Smooth muscle cell (in vitro differentiated cells): Measurements from ENCODE around the gene RANBP1. TPM values are rescaled to one million over a fixed set of nuclear protein-coding genes. Genes with fewer than 3 reads are reported as not detected.

ENCODE experiments used
- DNase-seq: peaks from one replicate; lab custom pipeline; 2025; ENCODE audit not compliant: unreplicated experiment; lab: John Stamatoyannopoulos, UW
- H2AFZ ChIP-seq: fragments of 200-600 bp; sonication (generic); 2 replicates; pipeline ENCODE4 v1.6.0; 2016; ENCODE audit warnings: antibody characterized with exemption, low read depth, mild to moderate bottlenecking
- H3F3A ChIP-seq: fragments of 200-600 bp; sonication (generic); 2 replicates; pipeline ENCODE4 v1.6.0; 2017; ENCODE audit warnings: antibody characterized with exemption, low read depth
- H3K27ac ChIP-seq: fragments of 200-600 bp; sonication (generic); 2 replicates; pipeline ENCODE4 v1.5.1; 2016; ENCODE audit warnings: low read depth, mild to moderate bottlenecking
- H3K27me3 ChIP-seq: fragments of 200-600 bp; sonication (generic); 2 replicates; pipeline ENCODE4 v1.6.1; 2016; ENCODE audit warnings: low read depth, mild to moderate bottlenecking
- H3K36me3 ChIP-seq: fragments of 200-600 bp; sonication (generic); 2 replicates; pipeline ENCODE4 v1.5.1; 2016; ENCODE audit warnings: low read depth
- H3K4me1 ChIP-seq: fragments of 200-600 bp; sonication (generic); 2 replicates; pipeline ENCODE4 v1.5.1; 2016; ENCODE audit warnings: low read depth
- H3K4me2 ChIP-seq: fragments of 200-600 bp; sonication (generic); 2 replicates; pipeline ENCODE4 v1.6.0; 2016; ENCODE audit warnings: mild to moderate bottlenecking
- H3K4me3 ChIP-seq: fragments of 200-600 bp; sonication (generic); 2 replicates; pipeline ENCODE4 v1.5.1; 2016; ENCODE audit warnings: mild to moderate bottlenecking
- H3K79me2 ChIP-seq: fragments of 200-600 bp; sonication (generic); 2 replicates; pipeline ENCODE4 v1.6.0; 2016; ENCODE audit warnings: low read depth, mild to moderate bottlenecking
- H3K9ac ChIP-seq: fragments of 200-600 bp; sonication (generic); 2 replicates; pipeline ENCODE4 v1.6.0; 2016; ENCODE audit warnings: low read depth
- H3K9me3 ChIP-seq: fragments of 200-600 bp; sonication (generic); replicated peaks from 2 replicates; pipeline ENCODE4 v1.5.1; 2016; ENCODE audit warnings: low read depth
- H4K20me1 ChIP-seq: fragments of 200-600 bp; sonication (generic); 2 replicates; pipeline ENCODE4 v1.6.0; 2016; ENCODE audit warnings: low read depth
- CTCF ChIP-seq: fragments of 200-600 bp; sonication (generic); IDR thresholded peaks from 2 replicates; pipeline ENCODE4 v1.5.1; 2017; ENCODE audit warnings: borderline replicate concordance, mild to moderate bottlenecking, antibody characterized with exemption; ENCODE audit not compliant: insufficient read depth, poor library complexity, severe bottlenecking
- WGBS: methylation state at CpG from one replicate; pipeline ENCODE4 v1.1.7; 2016; ENCODE audit warnings: low lambda C conversion rate; 5-methylcytosine and 5-hydroxymethylcytosine counted together
- microRNA counts: library from miRNA; unstranded; fragments of <30 nt; microRNA quantifications from one replicate; lab custom pipeline; 2016
- microRNA-seq: library from miRNA; unstranded; fragments of <30 nt; microRNA quantifications from one replicate; pipeline ENCODE4, GENCODE V29; 2016; ENCODE audit warnings: borderline number of aligned reads
- polyA plus RNA-seq: library from polyadenylated mRNA; unstranded; fragments of >200 nt; fragmentation: Nextera tagmentation; extraction: Ambion mirVana; gene quantifications from 2 replicates; pipeline ENCODE4 v1.2.1, GENCODE V29; 2016
- small RNA-seq: library from RNA; depleted of rRNA; stranded (forward); fragments of <200 nt; gene quantifications from one replicate; pipeline ENCODE3, GENCODE V24; 2014
- total RNA-seq: library from RNA; depleted of rRNA; stranded (reverse); fragments of >200 nt; gene quantifications from 2 replicates; pipeline ENCODE4 v1.2.3, GENCODE V29; 2014

The RANBP1 gene
- total and polyA plus RNA-seq, 2 experiments from 2014 or later, result 235 to 331 TPM

DNA sequence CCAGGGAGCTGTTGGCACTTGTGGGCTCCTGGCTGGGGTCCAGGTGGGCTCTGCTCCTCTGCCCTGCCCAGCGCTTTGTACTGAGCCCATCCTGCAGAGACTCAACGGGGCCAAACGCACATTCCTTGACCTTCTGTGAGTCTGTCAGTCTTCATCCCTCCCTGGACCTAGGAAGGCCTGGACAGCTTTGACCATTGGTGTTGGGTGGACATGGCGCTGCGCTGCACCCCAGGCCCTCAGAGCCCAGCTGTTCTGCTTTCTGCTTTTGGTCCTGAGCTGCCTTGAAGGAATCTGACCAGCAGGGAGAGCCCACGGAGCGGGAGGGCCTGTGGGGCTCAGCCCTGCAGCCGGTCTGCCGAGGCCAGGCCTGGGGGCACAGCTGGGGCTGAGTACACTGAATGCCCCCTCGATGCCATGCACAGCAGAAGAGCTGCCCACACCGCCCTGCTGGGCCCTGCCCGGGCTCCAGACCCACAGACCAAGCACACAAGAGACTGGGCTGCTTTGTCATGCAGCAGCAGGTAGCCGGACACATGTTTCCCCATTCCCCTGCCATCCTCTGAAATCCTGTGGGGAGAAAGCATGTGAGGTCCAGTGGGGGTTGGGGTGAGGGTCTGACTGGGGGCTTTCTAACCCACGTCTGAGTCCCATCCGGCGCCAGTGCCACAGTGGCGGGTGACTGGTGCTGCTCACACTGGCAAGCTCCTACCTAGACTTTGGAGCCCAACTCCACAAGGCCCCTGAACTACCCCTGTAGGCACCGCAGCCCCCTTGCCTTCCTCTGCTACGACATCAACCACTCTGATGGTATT is 59.1 kb downstream of the RANBP1 start:
- Histone ChIP-seq H3K79me2 (no peaks in the 10 kb centered on the region), H3K36me3 (no peaks in the 10 kb centered on the region), H3K9ac (no peak overlapping the region), H2AFZ (no peak overlapping the region), H3K27me3 (no peaks in the 10 kb centered on the region), H3K9me3 (no peaks in the 10 kb centered on the region), H3K4me3 (no peak overlapping the region), H3K4me1 (no peaks in the 10 kb centered on the region), H3F3A (no peaks in the 10 kb centered on the region), H4K20me1 (no peaks in the 10 kb centered on the region), H3K27ac (no peak overlapping the region), H3K4me2 (no peak overlapping the region)
- WGBS, result 75% methylated on average over 19 of the region's 19 CpGs
- TF ChIP-seq CTCF, result no peak
- DNase-seq, result no peak

DNA sequence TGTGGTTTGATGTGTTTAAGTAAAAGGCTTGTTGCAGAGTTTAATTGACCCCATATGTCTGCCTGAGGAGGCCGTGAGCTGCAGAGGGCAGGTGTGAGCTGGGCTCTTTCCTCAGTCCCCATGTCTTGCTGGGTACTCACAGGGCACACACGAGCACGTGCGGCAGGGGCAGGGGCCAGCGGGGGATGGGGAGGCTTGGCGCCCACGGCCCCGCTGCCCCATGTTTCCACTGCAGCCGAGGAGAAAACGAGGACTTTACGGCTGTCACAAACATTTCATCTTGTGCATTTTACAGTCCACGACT is 59.6 kb downstream of the RANBP1 start:
- Histone ChIP-seq H3K9me3 (no peaks in the 10 kb centered on the region), H3F3A (no peaks in the 10 kb centered on the region), H2AFZ (no peak overlapping the region), H3K79me2 (no peaks in the 10 kb centered on the region), H3K4me2 (no peak overlapping the region), H3K9ac (no peak overlapping the region), H3K36me3 (no peaks in the 10 kb centered on the region), H3K4me1 (no peaks in the 10 kb centered on the region), H4K20me1 (no peaks in the 10 kb centered on the region), H3K4me3 (no peak overlapping the region), H3K27ac (no peak overlapping the region), H3K27me3 (no peaks in the 10 kb centered on the region)
- no peak for DNase-seq
- WGBS, result 82% methylated on average over 8 of the region's 12 CpGs
- no peak for TF ChIP-seq CTCF

DNA sequence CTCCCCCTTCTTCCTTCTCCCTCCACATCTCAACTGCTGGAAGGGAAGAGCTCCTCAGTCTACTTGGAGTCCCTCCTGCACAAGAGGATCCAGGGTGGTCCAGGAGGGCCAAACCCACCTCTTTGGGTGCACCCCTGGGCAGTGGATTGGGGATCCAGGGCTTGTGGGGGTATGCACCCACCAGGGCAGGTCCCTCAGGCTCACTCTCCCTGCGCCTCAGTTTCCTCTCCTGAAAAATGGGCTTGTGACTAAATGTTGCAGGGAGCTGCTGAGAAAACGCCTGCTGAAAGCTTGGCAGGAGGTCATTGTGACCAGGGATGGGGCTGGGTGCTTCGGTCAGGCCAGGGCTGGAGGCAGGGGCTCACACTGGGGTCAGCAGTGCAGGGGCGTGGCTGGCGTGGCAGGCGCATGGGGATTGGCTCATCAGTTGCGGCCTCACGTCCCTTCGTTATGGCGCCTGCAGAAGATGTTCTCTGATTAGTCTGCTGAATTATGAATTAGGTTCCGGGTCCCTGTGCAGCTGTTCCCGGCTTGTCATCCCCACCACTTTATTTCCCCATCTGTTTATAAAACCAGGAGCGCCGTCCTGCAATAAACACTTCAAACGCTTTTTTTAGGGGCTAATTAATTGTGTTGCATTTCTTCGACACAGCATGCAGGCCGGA is 60.6 kb downstream of the RANBP1 start:
- Histone ChIP-seq H2AFZ (no peak overlapping the region), H3K27ac (no peak overlapping the region), H3K9me3 (no peaks in the 10 kb centered on the region), H3K79me2 (no peaks in the 10 kb centered on the region), H3F3A (no peaks in the 10 kb centered on the region), H3K4me1 (no peaks in the 10 kb centered on the region), H3K36me3 (no peaks in the 10 kb centered on the region), H3K4me3 (no peak overlapping the region), H3K27me3 (no peaks in the 10 kb centered on the region), H4K20me1 (no peaks in the 10 kb centered on the region), H3K9ac (no peak overlapping the region), H3K4me2 (no peak overlapping the region)
- no peak for DNase-seq
- 84% methylated on average over 17 of the region's 17 CpGs for WGBS
- TF ChIP-seq CTCF, result no peak

MicroRNAs within 50 kb of the gene (microRNA counts, 767-probe panel; counts per million panel counts)
- microRNA hsa-miR-1306-3p (lab: Ali Mortazavi, UCI), result 183 counts per million

Small RNA genes lying within 50 kb of the gene (microRNA-seq; reads per million reads assigned to microRNA genes)
- gene MIR6816, result not detected

Small RNA genes lying within 50 kb of the gene (small RNA-seq; reads per million reads assigned to genes)
- gene MIR6816 (0.11 reads per million), gene RF00017 (not detected), gene RF00599 (not detected)

Other genes with a start within 250 kb of the RANBP1 start
- gene COMT, start 174.3 kb upstream of the RANBP1 start, total RNA-seq, result 4.1 and 9.9 TPM in 2 replicates
- 6.2 and 34.1 TPM in 2 replicates for gene COMT, start 174.3 kb upstream of the RANBP1 start, polyA plus RNA-seq
- gene TXNRD2, start 174.3 kb upstream of the RANBP1 start, total RNA-seq, result 0.36 TPM in 1 of 2 replicates, not detected in the other
- 0.99 and 3.2 TPM in 2 replicates for gene TXNRD2, start 174.3 kb upstream of the RANBP1 start, polyA plus RNA-seq
- 7.1 and 10.6 TPM in 2 replicates for gene ARVCF, start 99.3 kb upstream of the RANBP1 start, total RNA-seq
- gene ARVCF, start 99.3 kb upstream of the RANBP1 start, polyA plus RNA-seq, result 5.4 and 11.1 TPM in 2 replicates
- gene TANGO2, start 95.0 kb upstream of the RANBP1 start, total RNA-seq, result 10.8 and 13.1 TPM in 2 replicates
- 14.7 and 20.4 TPM in 2 replicates for gene TANGO2, start 95.0 kb upstream of the RANBP1 start, polyA plus RNA-seq
- 9.7 and 10.3 TPM in 2 replicates for gene DGCR8, start 35.9 kb upstream of the RANBP1 start, total RNA-seq
- 6.5 and 14.6 TPM in 2 replicates for gene DGCR8, start 35.9 kb upstream of the RANBP1 start, polyA plus RNA-seq
- gene TRMT2A, start 1.1 kb downstream of the RANBP1 start, total RNA-seq, result 21.1 and 25.9 TPM in 2 replicates
- gene TRMT2A, start 1.1 kb downstream of the RANBP1 start, polyA plus RNA-seq, result 32.1 and 38.9 TPM in 2 replicates
- gene ZDHHC8, start 15.7 kb downstream of the RANBP1 start, total RNA-seq, result 5.2 and 12.7 TPM in 2 replicates
- 53.9 and 67.0 TPM in 2 replicates for gene ZDHHC8, start 15.7 kb downstream of the RANBP1 start, polyA plus RNA-seq
- gene CCDC188, start 35.0 kb downstream of the RANBP1 start, total RNA-seq, result not detected in 2 replicates
- gene CCDC188, start 35.0 kb downstream of the RANBP1 start, polyA plus RNA-seq, result not detected in 2 replicates
- 1.8 and 3.9 TPM in 2 replicates for gene RTN4R, start 152.2 kb downstream of the RANBP1 start, total RNA-seq
- 4.7 and 8.4 TPM in 2 replicates for gene RTN4R, start 152.2 kb downstream of the RANBP1 start, polyA plus RNA-seq
- 22.2 and 30.3 TPM in 2 replicates for gene DGCR6L, start 204.0 kb downstream of the RANBP1 start, total RNA-seq
- 74.8 and 77.6 TPM in 2 replicates for gene DGCR6L, start 204.0 kb downstream of the RANBP1 start, polyA plus RNA-seq